Measurements from ENCODE around the gene MAML2. TPM values are rescaled to one million over a fixed set of nuclear protein-coding genes. Genes with fewer than 3 reads are reported as not detected.

The MAML2 gene
- total and polyA plus RNA-seq, 2 of the 13 experiments (the other 11 are each of a cell fraction or from before 2014, with no cell fraction given), result 2.3 to 25.9 TPM

- in situ Hi-C loops (cut with HindIII; ENCODE audit: extremely low pct_ligation_motif_present, low pct_unique_long_range_greater_than_20kb), result no loop called here
- 88% methylated on average over 1 of the region's 1 CpG for WGBS (ENCODE audit: low lambda C conversion rate)
These were observed 238.5 kb downstream of the MAML2 start for GRCh38 chr11:96104496-96104895.

DNA sequence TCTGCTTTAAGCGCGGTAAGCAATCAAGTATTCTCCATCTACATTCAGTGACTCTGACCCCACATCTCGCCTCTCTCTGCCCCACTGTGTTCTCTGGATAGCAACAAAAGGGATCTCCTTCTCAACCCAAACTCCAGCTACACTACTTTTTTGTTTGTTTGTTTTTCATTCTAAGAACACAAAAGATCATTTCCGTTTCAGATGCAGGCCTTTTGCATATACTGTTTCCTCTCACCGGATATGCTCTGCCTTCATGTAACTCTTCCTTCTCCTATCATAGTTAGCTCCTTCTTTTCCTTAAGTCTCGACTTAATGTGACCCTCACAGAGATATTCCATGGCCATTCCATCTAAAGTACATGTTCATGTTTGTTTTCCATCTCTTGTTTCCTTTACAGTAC lies 239.3 kb downstream of the MAML2 start:
- H3K36me3 ChIP-seq (replicated peaks in 1 of 2; ENCODE audit: control insufficient read depth in 1 of 2, insufficient read depth in 2 of 2, low read length in 2 of 2), result peaks cover 2 to 3% of the 10 kb centered on the region in 2 experiments; a peak in 1 of 5 replicates
- peaks cover 86% of the 10 kb centered on the region for H3K4me1 ChIP-seq (ENCODE audit: insufficient read depth, low read length)
- no TSS peak for BruUV-seq (replicated peaks)
- H3K4me3 ChIP-seq (replicated peaks in 1 of 3; ENCODE audit: insufficient read depth in 1 of 3, low read depth in 2 of 3, low read length in 3 of 3), result no peak overlapping the region
- no peaks in the 10 kb centered on the region for H3K27me3 ChIP-seq (ENCODE audit: control insufficient read depth in 1 of 2, insufficient read depth in 2 of 2, low read length in 2 of 2)
- H3K4me2 ChIP-seq (ENCODE audit: low read depth, low read length), result no peak overlapping the region
- whole genome bisulfite sequencing (ENCODE audit: low lambda C conversion rate), result 99% methylated on average over 6 of the region's 6 CpGs
- peaks cover 3% of the 10 kb centered on the region for H3K79me2 ChIP-seq (ENCODE audit: insufficient read depth, low read length)
- in situ Hi-C loops (cut with HindIII; ENCODE audit: extremely low pct_ligation_motif_present, low pct_unique_long_range_greater_than_20kb), result no loop called here
- H3K9me3 ChIP-seq (ENCODE audit: low read length), result no peaks in the 10 kb centered on the region
- H4K20me1 ChIP-seq (ENCODE audit: insufficient read depth, low read length), result no peaks in the 10 kb centered on the region
- H3K27ac ChIP-seq (ENCODE audit: extremely low read length, insufficient read depth, low read length), result no peak overlapping the region
- no peak overlapping the region for H3K9ac ChIP-seq (ENCODE audit: insufficient read depth, low read depth, low read length)
- DNase-seq (ENCODE audit: low spot score) (no peak), FAIRE-seq (no peak), ATAC-seq (no peak)
- intact Hi-C loops (cut with micrococcal nuclease; ENCODE audit: unreplicated experiment), result no loop called here
- ChIA-PET CTCF (ENCODE audit: low intra/inter-chr PET ratio, low total read pairs) (no interaction called here), POLR2A (no interaction called here)
- no peak overlapping the region for H2AFZ ChIP-seq (ENCODE audit: low read length)
- TF ChIP-seq KDM6A (CRISPR knock-in tag; IDR thresholded peaks at IDR 0.05; ENCODE audit: low read depth) (no peak), ZBTB39 (CRISPR knock-in tag; IDR thresholded peaks at IDR 0.05) (no peak), HOXA9 (CRISPR knock-in tag; IDR thresholded peaks at IDR 0.05; ENCODE audit: borderline replicate concordance) (no peak), JUNB (CRISPR knock-in tag; IDR thresholded peaks at IDR 0.05; ENCODE audit: borderline replicate concordance) (no peak), ZNF34 (CRISPR knock-in tag; IDR thresholded peaks at IDR 0.05; ENCODE audit: borderline replicate concordance) (no peak), GZF1 (CRISPR knock-in tag; IDR thresholded peaks at IDR 0.05) (no peak), ZNF343 (CRISPR knock-in tag; IDR thresholded peaks at IDR 0.05) (no peak), ZNF329 (CRISPR knock-in tag; IDR thresholded peaks at IDR 0.05; ENCODE audit: low read depth) (no peak), KDM5A (IDR thresholded peaks at IDR 0.05; ENCODE audit: borderline replicate concordance, low read length) (no peak), UBTF (CRISPR knock-in tag; IDR thresholded peaks at IDR 0.05) (no peak)

More at GRCh38 chr11:96104496-96104895, 238.5 kb downstream of the MAML2 start:
- no TSS peak for BruUV-seq (replicated peaks)
- ChIA-PET CTCF (ENCODE audit: low intra/inter-chr PET ratio, low total read pairs) (no interaction called here), POLR2A (no interaction called here)
- H4K20me1 ChIP-seq (ENCODE audit: insufficient read depth, low read length), result no peaks in the 10 kb centered on the region
- H3K79me2 ChIP-seq (ENCODE audit: insufficient read depth, low read length), result peaks cover 3% of the 10 kb centered on the region
- no peak overlapping the region for H3K9ac ChIP-seq (ENCODE audit: insufficient read depth, low read depth, low read length)
- H3K4me3 ChIP-seq (replicated peaks in 1 of 3; ENCODE audit: insufficient read depth in 1 of 3, low read depth in 2 of 3, low read length in 3 of 3), result no peak overlapping the region
- intact Hi-C loops (cut with micrococcal nuclease; ENCODE audit: unreplicated experiment), result no loop called here
- ATAC-seq (no peak), FAIRE-seq (no peak), DNase-seq (ENCODE audit: low spot score) (no peak)
- H3K36me3 ChIP-seq (replicated peaks in 1 of 2; ENCODE audit: control insufficient read depth in 1 of 2, insufficient read depth in 2 of 2, low read length in 2 of 2), result peaks cover 2 to 3% of the 10 kb centered on the region in 2 experiments; a peak in 1 of 5 replicates
- H3K27ac ChIP-seq (ENCODE audit: extremely low read length, insufficient read depth, low read length), result no peak overlapping the region
- H2AFZ ChIP-seq (ENCODE audit: low read length), result no peak overlapping the region
- TF ChIP-seq, protein P1, sequence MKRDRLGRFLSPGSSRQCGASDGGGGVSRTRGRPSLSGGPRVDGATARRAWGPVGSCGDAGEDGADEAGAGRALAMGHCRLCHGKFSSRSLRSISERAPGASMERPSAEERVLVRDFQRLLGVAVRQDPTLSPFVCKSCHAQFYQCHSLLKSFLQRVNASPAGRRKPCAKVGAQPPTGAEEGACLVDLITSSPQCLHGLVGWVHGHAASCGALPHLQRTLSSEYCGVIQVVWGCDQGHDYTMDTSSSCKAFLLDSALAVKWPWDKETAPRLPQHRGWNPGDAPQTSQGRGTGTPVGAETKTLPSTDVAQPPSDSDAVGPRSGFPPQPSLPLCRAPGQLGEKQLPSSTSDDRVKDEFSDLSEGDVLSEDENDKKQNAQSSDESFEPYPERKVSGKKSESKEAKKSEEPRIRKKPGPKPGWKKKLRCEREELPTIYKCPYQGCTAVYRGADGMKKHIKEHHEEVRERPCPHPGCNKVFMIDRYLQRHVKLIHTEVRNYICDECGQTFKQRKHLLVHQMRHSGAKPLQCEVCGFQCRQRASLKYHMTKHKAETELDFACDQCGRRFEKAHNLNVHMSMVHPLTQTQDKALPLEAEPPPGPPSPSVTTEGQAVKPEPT (CRISPR knock-in tag; IDR thresholded peaks at IDR 0.05; ENCODE audit: low read depth), result no peak
- TF ChIP-seq CENPT (CRISPR knock-in tag; IDR thresholded peaks at IDR 0.05; ENCODE audit: low read depth) (no peak), PCBP2 (optimal IDR thresholded peaks at IDR 0.05; ENCODE audit: low read depth, low read length, poor library complexity, severe bottlenecking) (no peak)
- no peak overlapping the region for H3K4me2 ChIP-seq (ENCODE audit: low read depth, low read length)
- H3K27me3 ChIP-seq (ENCODE audit: control insufficient read depth in 1 of 2, insufficient read depth in 2 of 2, low read length in 2 of 2), result no peaks in the 10 kb centered on the region
- peaks cover 84% of the 10 kb centered on the region for H3K4me1 ChIP-seq (ENCODE audit: insufficient read depth, low read length)
- no peaks in the 10 kb centered on the region for H3K9me3 ChIP-seq (ENCODE audit: low read length)
